HG03460 (cell line): ENCODE results near the gene RAP1GAP.

Source experiments
- ATAC-seq: cut with Tn5 transposase; IDR thresholded peaks from one replicate; pipeline ENCODE4 v1.9.1; 2021; ENCODE audit not compliant: unreplicated experiment

The RAP1GAP gene

DNA sequence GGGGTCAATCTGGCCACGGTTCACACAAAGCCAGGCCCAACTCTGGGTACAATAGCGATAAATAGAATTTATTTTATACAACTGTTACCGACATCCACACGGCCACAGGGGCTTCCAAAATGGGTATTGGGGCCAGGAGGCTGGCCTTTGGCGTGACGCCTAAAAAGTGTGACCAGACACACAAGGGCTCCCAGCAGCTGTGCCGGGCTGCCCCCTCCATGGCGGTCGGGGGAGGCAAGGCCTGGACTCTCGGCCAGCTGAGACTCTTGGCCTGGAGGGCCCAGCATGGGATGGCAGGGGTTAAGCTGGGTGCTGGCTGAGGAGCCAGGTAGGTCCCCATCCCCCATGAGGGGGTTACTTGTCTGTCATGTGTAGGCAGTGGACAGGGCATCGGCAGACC, 73.0 kb downstream of the RAP1GAP start:
- no peak for ATAC-seq

DNA sequence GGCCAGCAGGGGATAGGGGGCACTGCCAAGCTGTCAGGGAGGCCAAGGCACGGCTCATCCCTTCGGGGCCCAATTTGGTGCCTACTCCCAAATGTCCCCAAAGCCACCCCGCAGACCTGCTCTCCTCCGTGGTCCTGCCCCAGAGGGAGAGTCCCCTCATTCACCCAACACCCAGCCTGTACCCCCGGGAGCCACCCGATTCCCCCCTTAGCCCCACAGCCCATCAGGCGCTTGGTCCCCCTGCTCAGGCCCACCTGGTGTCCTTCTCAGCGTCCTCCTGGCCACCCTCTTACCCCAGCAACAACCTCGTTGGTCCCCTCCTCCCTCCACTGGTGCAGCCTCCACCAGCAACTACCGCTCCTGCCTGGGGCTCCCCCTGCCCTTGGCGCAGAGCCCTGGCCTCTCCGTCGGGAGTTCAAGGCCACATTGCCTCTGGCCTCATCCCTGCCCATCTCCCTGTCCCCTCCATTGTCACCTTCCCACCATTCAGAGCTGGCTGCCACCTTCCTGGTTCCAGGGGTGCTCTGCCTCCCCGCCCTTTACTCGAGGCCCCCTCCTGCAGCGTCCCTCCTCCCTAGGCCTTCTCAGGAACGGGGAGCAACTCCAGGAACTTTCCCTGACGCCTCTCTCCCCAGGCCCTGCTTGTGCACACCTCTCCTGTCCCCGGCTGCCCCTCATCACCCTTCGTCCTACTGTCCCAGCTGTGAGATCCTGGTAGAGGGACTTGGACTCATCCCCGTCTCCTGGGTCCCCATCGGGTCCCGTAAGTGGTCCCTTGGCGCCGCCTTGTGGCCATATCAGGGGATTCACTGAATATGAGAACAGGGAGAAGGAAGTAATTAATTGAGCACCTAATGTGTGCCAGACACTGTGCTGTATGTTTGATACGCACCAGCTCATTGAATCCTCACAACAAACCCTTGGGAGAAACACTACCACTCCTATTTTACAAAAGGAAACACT, 73.9 kb downstream of the RAP1GAP start:
- ATAC-seq, result no peak

DNA sequence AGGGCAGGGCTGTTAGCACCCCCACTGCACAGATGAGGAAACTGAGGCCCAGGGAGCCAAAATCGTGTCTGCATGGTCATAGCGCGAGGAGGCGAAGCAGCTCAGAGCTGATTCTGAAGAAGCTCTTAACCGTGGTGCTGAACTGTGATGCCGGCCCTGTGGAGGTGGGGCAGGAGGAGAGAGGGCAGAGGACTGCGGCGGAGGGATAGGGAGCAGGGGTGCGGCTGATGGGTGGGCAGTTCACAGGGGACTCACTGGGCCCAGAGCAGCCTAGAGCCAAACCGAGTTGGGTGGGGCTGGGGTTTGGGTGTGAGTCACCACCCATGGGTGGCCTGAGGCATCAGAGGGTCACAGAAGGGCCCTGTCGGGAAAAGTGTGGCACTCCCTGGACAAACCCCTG, 74.7 kb downstream of the RAP1GAP start:
- no peak for ATAC-seq

DNA sequence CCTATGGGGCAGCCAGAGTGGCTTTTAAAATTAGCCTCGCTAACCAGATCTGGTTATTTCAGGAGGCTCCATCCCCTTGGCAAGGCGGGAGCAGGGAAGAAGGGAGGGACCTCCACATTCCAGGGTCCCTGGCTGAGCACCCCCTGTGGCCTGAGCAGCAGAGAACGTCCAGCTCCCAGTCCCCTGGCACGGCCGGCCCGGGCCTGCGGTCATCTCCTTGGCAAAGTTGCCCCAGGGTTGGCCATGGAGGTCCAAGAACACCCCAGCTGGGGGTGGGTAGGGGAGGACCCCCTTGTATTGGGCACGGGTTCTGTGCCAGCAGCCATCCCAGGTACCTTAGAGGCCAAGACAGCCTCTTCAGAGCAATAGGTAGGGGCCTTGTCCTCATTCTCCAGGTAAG, 75.9 kb downstream of the RAP1GAP start:
- no peak for ATAC-seq

DNA sequence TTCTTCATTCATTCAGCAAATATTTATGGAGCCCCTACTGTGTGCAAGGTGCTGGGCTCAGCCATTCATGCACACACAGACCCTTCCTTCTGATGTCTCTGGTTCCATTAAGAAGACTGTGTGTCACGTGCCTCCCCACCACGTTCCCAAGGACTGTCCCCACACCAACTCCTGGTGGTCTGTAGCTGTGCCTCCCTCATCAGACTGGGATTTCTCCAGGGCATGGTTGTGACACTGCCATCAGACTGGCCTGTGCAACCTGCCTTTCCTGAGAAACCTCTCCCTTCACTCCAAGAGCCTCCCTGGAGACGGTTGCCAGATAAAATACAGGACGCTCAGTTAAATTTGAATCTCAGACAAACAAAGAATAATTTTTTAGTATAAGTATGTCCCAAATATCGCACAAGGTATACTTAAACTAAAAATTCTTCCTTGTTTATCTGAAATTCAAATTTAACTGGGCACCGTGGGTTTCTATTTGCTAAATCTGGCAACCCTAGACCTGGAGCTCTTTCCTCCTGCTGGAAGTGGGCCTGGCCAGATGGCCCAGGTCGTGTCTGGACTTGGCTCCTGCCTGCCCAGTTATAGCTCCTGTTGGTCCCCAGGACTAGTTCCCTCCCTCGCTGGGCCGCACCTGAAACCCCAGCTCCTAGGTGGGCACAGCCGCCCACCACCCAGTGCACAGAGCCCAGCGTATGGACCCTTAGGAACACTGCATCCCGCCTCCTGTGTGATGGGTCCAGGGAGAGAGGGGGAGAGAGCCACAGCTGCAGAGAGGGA, 76.9 kb downstream of the RAP1GAP start:
- no peak for ATAC-seq

DNA sequence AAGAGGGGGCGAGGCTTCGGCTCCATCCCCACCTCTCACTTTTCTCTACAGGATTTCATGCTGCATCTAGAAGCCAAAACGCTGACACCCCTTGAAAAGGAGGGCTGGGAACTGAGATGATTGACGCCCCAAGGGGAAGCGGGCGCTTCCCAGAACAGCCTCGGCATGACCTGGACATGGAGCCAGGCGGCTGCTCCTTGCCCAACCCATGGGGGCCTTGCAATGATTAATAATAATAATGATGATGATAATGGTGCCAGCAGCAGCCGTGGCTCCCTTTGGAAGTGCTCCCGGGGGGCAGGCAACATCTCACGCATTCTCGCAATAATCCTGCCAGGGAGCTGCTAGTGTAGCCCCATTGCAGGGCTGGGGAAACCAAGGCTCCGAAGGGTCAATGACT, 78.2 kb downstream of the RAP1GAP start:
- ATAC-seq, result no peak

DNA sequence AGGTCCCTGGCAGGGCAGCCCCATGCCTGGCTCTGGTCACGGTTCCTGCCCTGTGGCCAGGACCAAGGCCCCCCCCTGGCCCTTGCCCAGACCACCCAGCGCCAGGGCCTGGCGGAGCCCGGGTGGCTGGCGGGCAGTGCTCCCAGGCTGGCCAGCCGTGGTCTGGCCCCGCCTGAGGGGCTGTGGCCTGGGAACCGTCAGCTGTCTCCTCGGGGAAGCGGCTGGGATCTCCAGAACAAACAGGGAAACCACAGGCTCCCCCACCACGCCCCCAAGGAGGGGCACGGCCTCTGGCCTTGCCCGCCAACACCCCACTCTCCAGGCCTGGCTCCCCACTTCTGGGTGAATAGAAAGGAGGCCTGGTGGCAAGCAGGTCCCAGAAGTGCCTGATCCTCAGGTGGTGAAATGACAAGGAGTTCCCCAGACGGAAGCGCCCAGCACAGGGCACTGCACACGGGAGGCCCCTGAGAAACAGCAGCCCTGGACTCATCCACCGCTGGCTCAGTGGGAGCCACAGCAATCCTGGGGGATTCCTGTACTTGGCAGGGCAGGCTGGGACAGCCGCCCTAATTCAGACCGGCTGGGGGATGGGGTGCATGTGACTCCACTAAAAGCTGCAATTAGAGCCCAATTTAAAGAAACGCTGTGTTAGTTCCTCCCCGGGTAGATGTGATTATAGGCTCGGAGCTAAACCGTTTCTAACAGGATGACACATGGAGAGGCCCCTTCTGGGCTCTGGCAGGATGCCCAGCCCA, 78.9 kb downstream of the RAP1GAP start:
- no peak for ATAC-seq

DNA sequence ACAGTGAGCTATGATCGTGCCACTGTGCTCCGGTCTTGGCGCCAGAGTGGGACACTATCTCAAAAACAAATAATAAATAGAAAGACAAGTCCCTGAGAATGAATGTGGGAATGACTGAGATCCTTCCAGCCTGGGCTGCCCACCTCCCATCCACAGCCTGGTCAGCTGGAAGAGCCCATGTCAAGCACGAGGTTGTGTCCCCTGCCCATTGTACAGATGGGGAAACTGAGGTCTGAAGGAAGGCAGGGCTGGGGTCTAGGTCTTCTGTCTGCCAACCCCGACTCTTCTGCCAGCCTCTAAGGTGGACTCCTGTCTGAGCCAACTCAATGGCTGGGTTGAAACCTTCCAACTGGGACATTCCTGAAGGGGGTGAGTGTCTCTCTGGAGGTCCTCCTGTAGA, 79.5 kb downstream of the RAP1GAP start:
- ATAC-seq, result no peak

DNA sequence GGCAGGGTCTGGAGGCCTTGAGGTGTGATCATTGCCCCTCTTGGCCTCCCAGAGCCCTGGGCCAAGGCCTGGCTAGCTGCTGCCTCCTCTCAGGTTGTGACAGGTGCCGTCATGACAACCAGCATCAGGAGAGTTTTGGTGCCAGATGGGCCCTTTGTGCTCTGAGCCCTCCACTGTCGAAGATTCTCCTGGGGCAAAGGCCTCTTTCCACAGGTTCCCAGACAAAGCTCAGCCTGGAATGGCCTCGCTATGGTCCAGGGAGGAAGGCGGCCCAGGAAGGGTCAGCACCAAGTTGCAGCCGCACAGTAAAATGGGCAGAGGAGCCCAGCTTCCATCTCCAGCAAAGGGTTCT, 81.6 kb downstream of the RAP1GAP start:
- ATAC-seq, result no peak

DNA sequence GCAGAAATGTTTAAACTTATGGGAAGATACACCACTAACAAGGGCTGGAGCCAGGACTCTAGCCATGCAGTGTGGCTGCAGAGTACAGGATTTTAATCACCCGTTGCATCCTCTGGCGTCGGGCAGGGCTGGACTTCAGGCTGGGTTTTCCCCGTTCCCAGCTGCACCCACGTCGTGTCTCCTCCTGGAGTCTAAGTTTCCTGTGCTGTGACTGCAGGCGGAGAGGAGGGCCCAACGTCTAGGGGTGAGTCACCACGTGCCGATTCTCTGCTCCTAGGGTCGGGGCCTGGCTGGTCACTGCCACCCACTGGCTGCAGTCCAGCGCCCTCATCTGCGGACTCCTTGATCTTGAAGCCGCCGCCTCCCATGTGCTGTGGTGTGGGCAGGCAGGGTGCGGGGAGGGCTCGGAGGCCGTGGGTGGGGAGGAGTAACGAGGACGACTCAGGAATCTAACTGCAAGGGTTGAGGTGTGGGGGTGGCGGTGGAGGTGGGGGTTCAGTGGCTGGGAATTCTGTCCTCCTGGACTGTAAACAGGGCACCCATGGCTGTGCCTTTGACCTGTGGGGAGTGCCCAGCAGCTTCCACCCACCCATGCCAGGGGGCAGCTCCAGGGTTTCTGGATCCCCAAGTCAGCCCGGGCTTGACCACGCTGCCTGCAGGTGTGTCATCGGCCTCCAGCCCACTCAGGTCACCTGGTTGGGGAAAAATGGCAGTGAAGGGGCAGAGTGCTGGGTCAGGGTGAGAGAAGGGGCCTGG, 82.1 kb downstream of the RAP1GAP start:
- no peak for ATAC-seq

DNA sequence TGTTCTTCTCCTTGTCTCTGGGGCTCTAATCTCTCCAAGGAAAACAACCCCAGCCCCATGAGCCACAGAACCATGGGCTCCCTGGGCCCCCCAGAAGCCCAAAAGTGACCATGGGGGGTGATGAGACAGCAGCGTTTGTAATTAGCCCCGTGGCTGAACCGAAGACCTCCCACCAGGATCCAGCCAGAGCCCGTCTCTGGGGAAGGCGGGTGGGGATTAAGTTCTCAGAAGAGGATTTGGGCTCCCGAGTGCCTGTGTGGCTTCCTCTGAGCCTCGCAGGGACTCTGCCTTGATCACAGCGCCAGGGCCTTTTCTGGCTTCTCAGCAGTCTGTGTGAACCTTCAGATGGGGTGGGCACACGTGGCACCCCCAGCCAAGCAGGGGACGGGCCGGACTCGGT, 82.9 kb downstream of the RAP1GAP start:
- ATAC-seq, result no peak

DNA sequence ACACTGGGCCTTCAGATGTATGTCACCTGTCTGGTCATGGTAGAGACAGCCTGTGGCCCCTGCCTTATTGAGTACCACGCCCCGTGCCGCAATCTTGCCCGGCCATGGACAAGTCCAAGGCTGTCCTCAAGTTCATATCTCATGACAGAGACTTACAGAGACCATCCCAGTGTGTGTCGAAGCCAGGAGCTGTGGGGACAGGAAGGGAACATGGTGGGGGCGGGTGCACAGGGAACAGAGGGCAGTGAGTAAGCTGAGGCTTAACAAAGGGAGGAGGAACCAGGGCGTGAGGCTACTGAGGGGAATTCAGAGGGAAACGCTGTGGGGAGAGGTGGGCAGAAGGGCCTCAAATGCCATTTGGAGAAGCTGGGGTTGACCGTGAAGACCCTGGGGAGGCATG, 84.1 kb downstream of the RAP1GAP start:
- ATAC-seq, result no peak

DNA sequence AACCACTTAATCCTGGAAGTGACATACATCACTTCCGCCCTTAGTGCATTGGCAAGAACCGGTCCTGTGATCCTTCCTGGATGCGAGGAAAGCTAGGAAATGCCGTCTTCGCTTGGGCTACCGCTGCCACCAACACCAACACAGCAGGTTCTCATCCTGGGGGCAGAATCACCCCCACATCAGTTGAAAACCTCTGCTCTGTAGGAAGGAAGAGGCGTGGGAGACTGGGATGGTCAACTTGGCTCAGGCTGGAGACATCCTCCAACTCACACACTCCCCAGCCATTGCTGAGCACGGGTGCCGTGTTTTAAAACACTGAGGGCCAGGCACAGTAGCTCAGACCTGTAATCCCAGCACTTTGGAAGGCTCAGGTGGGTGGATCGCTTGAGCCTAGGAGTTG, 85.1 kb downstream of the RAP1GAP start:
- no peak for ATAC-seq

DNA sequence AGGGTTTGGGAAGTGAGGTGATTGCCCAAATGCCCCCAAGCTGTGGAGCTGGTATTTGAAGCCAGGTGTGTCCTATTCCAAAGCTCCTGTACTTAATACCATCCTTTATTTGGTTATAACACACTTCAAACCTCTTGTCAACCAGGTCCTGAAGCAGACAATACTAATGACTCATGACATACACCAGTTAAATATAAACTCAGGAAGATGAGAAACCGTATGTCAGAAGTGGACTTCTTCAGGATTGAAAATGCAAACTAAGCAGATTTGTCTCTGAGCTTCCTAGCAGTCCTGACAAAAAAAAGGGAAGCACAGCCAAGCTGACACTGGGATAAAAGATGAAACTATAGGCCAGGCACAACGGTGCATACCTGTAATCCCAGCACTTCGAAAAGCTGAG, 89.4 kb downstream of the RAP1GAP start:
- ATAC-seq, result no peak

DNA sequence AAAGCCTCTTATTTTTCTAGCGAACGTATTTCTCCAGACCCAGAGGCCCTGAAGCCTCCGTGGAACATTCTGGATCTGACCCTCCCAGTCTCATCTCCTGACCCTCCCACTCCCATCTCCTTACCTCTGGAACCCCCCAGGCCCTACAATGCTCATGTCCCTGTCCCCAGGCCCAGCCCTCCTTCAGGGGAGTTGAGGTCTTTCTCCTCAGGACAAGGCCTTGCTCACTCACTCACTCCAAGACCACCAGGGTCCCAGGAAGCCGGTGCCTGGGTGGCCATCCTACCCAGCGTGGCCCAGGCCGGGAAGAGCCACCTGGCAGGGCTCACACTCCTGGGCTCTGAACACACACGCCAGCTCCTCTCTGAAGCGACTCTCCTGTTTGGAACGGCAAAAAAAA, 91.2 kb downstream of the RAP1GAP start:
- ATAC-seq, result no peak

DNA sequence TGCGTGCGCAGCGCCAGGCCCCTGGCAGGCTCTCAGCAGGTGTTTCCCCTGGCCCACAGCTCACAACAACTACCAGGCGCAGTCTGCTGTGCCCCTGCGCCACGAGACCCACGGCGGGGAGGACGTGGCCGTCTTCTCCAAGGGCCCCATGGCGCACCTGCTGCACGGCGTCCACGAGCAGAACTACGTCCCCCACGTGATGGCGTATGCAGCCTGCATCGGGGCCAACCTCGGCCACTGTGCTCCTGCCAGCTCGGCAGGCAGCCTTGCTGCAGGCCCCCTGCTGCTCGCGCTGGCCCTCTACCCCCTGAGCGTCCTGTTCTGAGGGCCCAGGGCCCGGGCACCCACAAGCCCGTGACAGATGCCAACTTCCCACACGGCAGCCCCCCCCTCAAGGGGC, 91.8 kb downstream of the RAP1GAP start:
- ATAC-seq, result no peak

DNA sequence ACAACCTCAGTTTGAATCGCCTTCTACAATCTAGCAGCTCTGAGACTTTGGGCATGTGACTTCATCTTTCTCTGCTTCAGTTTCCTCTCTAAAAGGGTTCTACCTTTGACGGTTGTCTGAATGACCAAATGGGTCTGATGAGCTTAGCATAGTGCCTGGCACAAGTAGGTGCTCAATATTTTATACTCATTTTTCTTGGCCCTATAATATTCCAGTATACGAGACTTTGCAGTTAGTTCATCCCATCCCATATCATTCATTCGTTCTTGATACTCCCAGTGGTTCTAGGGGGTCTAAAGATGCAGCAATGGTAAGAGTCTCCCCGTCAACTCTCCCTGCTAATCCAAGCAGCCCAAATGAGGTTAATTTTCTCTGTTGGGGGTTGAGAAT, 92.4 kb downstream of the RAP1GAP start:
- ATAC-seq, result no peak

DNA sequence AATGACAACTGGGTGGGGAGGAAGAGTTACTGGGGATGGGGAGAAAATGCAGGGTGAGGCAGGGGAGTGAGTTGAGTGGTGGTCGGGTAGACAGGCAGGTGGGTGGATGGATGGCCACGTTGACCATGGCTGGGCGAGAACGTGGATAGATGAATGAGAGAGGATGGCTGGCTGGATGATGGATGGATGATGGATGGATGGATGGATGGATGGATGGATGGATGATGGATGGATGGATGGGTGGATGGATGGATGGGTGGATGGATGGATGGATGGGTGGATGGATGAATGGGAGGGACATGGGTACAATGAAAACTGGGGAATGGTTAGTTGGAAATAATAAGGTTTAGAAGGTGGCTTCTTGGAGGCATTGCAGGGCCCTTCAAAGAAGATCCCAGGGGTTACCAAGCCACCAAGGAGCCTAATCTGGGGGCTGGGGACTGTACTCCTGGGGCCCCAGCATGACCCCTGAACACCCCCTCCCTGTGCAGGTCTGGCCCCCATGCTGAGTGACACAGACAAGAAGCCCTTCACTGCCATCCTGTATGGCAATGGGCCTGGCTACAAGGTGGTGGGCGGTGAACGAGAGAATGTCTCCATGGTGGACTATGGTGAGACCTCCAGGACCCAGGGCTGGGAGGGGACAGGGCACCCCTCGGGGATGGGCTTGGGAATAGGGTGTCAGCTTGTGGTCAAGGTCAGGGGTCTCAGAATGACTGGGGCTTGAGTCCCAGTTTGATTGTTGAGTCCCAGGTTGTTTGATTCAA, 92.9 kb downstream of the RAP1GAP start:
- ATAC-seq, result no peak

DNA sequence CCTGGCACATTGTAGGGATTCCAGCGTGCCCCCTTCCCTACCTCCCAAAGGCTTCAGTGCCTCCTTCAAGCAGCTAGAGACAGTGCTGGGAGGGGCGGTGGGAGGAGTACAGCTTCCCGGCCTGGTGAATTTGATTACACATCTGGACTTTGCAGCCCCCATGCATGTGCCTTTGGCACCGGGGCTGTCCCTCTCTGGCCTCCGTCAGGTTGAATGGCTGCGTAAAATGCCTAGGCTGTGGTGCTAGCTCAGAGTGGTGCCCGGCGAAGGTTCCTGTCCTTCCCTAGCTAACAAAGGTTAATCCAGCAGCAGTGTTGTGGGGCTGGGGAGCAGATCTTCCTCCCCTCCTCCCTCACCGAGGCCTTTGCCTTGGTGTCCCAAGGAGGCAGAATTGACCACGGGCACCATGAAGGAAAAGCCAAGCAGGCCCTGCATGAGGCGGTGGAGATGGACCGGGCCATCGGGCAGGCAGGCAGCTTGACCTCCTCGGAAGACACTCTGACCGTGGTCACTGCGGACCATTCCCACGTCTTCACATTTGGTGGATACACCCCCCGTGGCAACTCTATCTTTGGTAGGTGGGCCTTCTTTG, 93.7 kb downstream of the RAP1GAP start:
- ATAC-seq, result no peak
